GM23248 (cell line): ENCODE data around the gene YWHAQ. TPM values are rescaled to one million over a fixed set of nuclear protein-coding genes. Genes with fewer than 3 reads are reported as not detected.
A peak's percentile ranks its signal among the peaks of the same experiment; 100 is the strongest.

Source experiments
- DNase-seq: peaks from one replicate; pipeline ENCODE4 v3.0.0-alpha.2; 2015
- H2AFZ ChIP-seq: fragments of 200-600 bp; sonication (generic); 2 replicates; pipeline ENCODE4 v1.6.1; 2016; ENCODE audit warnings: antibody characterized with exemption
- H3F3A ChIP-seq: fragments of 200-600 bp; sonication (generic); 2 replicates; pipeline ENCODE4 v1.6.1; 2016; ENCODE audit warnings: mild to moderate bottlenecking, antibody characterized with exemption, mixed run types; ENCODE audit not compliant: insufficient read depth
- H3K27ac ChIP-seq: fragments of 200-600 bp; sonication (generic); 2 replicates; pipeline ENCODE4 v1.5.1; 2016; ENCODE audit warnings: mild to moderate bottlenecking
- H3K27me3 ChIP-seq: fragments of 200-600 bp; sonication (generic); replicated peaks from 2 replicates; pipeline ENCODE4 v1.6.1; 2016; ENCODE audit warnings: mild to moderate bottlenecking; ENCODE audit not compliant: insufficient read depth
- H3K36me3 ChIP-seq: fragments of 200-600 bp; sonication (generic); 2 replicates; pipeline ENCODE4 v1.6.1; 2016; ENCODE audit warnings: low read depth, mild to moderate bottlenecking
- H3K4me1 ChIP-seq: fragments of 200-600 bp; sonication (generic); 2 replicates; pipeline ENCODE4 v1.6.1; 2016; ENCODE audit warnings: mild to moderate bottlenecking; ENCODE audit not compliant: insufficient read depth
- H3K4me2 ChIP-seq: fragments of 200-600 bp; sonication (generic); one replicate; pipeline ENCODE4 v1.6.1; 2016; ENCODE audit warnings: mild to moderate bottlenecking; ENCODE audit not compliant: unreplicated experiment
- H3K4me3 ChIP-seq: fragments of 200-600 bp; sonication (generic); 2 replicates; pipeline ENCODE4 v1.5.1; 2016; ENCODE audit warnings: mild to moderate bottlenecking
- H3K79me2 ChIP-seq: fragments of 200-600 bp; sonication (generic); 2 replicates; pipeline ENCODE4 v1.6.1; 2016; ENCODE audit warnings: mild to moderate bottlenecking; ENCODE audit not compliant: insufficient read depth
- H3K9ac ChIP-seq: fragments of 200-600 bp; sonication (generic); 2 replicates; pipeline ENCODE4 v1.6.1; 2016; ENCODE audit warnings: mild to moderate bottlenecking
- H3K9me2 ChIP-seq: fragments of 200-600 bp; sonication (generic); 2 replicates; pipeline ENCODE4 v1.6.1; 2016; ENCODE audit warnings: mixed run types, mild to moderate bottlenecking, moderate library complexity; ENCODE audit not compliant: insufficient read depth
- H3K9me3 ChIP-seq: fragments of 200-600 bp; sonication (generic); one replicate; pipeline ENCODE4 v1.6.1; 2017; ENCODE audit warnings: low read depth
- H4K20me1 ChIP-seq: fragments of 200-600 bp; sonication (generic); 2 replicates; pipeline ENCODE4 v1.6.0; 2016; ENCODE audit not compliant: insufficient read depth
- EZH2 ChIP-seq: fragments of 200-600 bp; sonication (generic); IDR thresholded peaks from 2 replicates; pipeline ENCODE4 v1.6.1; 2018; ENCODE audit warnings: antibody characterized with exemption, mild to moderate bottlenecking; ENCODE audit not compliant: insufficient read depth, poor library complexity, severe bottlenecking
- EZH2phosphoT487 ChIP-seq: fragments of 200-600 bp; sonication (generic); IDR thresholded peaks from 2 replicates; pipeline ENCODE4 v1.6.1; 2018; ENCODE audit warnings: antibody characterized with exemption, moderate library complexity, mild to moderate bottlenecking, low read depth; ENCODE audit not compliant: insufficient read depth
- WGBS, 2 experiments: methylation state at CpG; one replicate each; pipeline ENCODE4 v1.1.6; 2015 to 2017; ENCODE audit warnings: low lambda C conversion rate in 2 of 2, low coverage in 1 of 2; ENCODE audit errors: missing lambda C conversion rate in 2 of 2; 5-methylcytosine and 5-hydroxymethylcytosine counted together
- in situ Hi-C: fragments of 300-500 bp; cut with MboI; formaldehyde crosslinking; loops from 2 replicates; pipeline ENCODE4 v1.15.0; 2020
- polyA plus RNA-seq: library from polyadenylated mRNA; unstranded; fragments of >200 nt; fragmentation: Nextera tagmentation; extraction: Ambion mirVana; gene quantifications from 2 replicates; pipeline ENCODE4 v1.2.1, GENCODE V29; 2016
- total RNA-seq: library from RNA; depleted of rRNA; stranded (reverse); fragments of >200 nt; shearing (Covaris generic); gene quantifications from 2 replicates; pipeline ENCODE4 v1.2.3, GENCODE V29; 2014

YWHAQ gene
- total and polyA plus RNA-seq, 2 experiments from 2014 or later: 400 to 694 TPM

- H4K20me1 ChIP-seq: no peaks in the 10 kb centered on the region
- no peak overlapping the region for H3K9ac ChIP-seq
- H3K36me3 ChIP-seq: no peaks in the 10 kb centered on the region
- DNase-seq: no peak
- H3K4me1 ChIP-seq: peaks cover 28% of the 10 kb centered on the region
- peaks cover 32% of the 10 kb centered on the region for H3F3A ChIP-seq
- H3K9me3 ChIP-seq: no peaks in the 10 kb centered on the region
- H2AFZ ChIP-seq: no peak overlapping the region
- no peak overlapping the region for H3K4me3 ChIP-seq
- in situ Hi-C loops: no loop called here
- TF ChIP-seq EZH2: no peak
- no peak for TF ChIP-seq EZH2phosphoT487
- H3K27ac ChIP-seq: no peak overlapping the region
- no peaks in the 10 kb centered on the region for H3K27me3 ChIP-seq
- no peak overlapping the region for H3K4me2 ChIP-seq
- WGBS, 2 experiments: 84 to 89% methylated on average over 4 of the region's 4 CpGs
- no peaks in the 10 kb centered on the region for H3K79me2 ChIP-seq
- no peaks in the 10 kb centered on the region for H3K9me2 ChIP-seq
Observed at GRCh38 chr2:9641641-9642040, 10.8 kb upstream of the YWHAQ start.

- no peak for DNase-seq
- Histone ChIP-seq H3K4me1 (peaks cover 29% of the 10 kb centered on the region), H3K4me3 (no peak overlapping the region), H3K9ac (no peak overlapping the region), H3K4me2 (no peak overlapping the region), H3K27ac (no peak overlapping the region), H3K9me2 (no peaks in the 10 kb centered on the region), H2AFZ (no peak overlapping the region), H3K79me2 (no peaks in the 10 kb centered on the region), H3K9me3 (no peaks in the 10 kb centered on the region), H4K20me1 (no peaks in the 10 kb centered on the region), H3F3A (peaks cover 34% of the 10 kb centered on the region), H3K27me3 (no peaks in the 10 kb centered on the region), H3K36me3 (no peaks in the 10 kb centered on the region)
- in situ Hi-C loops: no loop called here
- TF ChIP-seq EZH2phosphoT487 (no peak), EZH2 (no peak)
- 84 to 88% methylated on average over 11 to 14 of the region's 14 CpGs for WGBS, 2 experiments
Observed at GRCh38 chr2:9640403-9641104, 9.8 kb upstream of the YWHAQ start.

GRCh38 chr2:9639740-9640343 lies 9.0 kb upstream of the YWHAQ start:
- TF ChIP-seq EZH2phosphoT487: no peak
- DNase-seq: no peak
- Histone ChIP-seq H3K27ac (no peak overlapping the region), H3K4me1 (peaks cover 29% of the 10 kb centered on the region), H3K36me3 (no peaks in the 10 kb centered on the region), H3K4me2 (no peak overlapping the region), H3K79me2 (no peaks in the 10 kb centered on the region), H3K9me3 (no peaks in the 10 kb centered on the region), H3K9ac (peak overlapping the region; percentile 61; the same call in 1 of the 2 replicates), H4K20me1 (no peaks in the 10 kb centered on the region), H3K4me3 (no peak overlapping the region), H3F3A (peaks cover 34% of the 10 kb centered on the region), H3K9me2 (no peaks in the 10 kb centered on the region), H3K27me3 (no peaks in the 10 kb centered on the region), H2AFZ (no peak overlapping the region)
- in situ Hi-C loops: no loop called here
- 91 to 97% methylated on average over 11 of the region's 11 CpGs for WGBS, 2 experiments

- TF ChIP-seq EZH2 (no peak), EZH2phosphoT487 (no peak)
- H3K4me3 ChIP-seq: peak overlapping the region; percentile 11; the same call in 1 of the 2 replicates
- 0 out of 2 replicates have a peak overlapping the region, but pooled peaks have one; percentile 31 for H2AFZ ChIP-seq
- peak overlapping the region; percentile 61 for H3K9ac ChIP-seq
- DNase-seq: peak; percentile 40
- in situ Hi-C loops: no loop called here
- WGBS, 2 experiments: 40% methylated on average over 6 of the region's 6 CpGs
- H3K27me3 ChIP-seq: no peaks in the 10 kb centered on the region
- H3K9me2 ChIP-seq: no peaks in the 10 kb centered on the region
- H3K9me3 ChIP-seq: no peaks in the 10 kb centered on the region
- H3K27ac ChIP-seq: peak overlapping the region; percentile 62
- H4K20me1 ChIP-seq: no peaks in the 10 kb centered on the region
- H3K4me1 ChIP-seq: peaks cover 29% of the 10 kb centered on the region
- H3K36me3 ChIP-seq: no peaks in the 10 kb centered on the region
- H3K4me2 ChIP-seq: peak overlapping the region; percentile 45
- H3K79me2 ChIP-seq: no peaks in the 10 kb centered on the region
- peaks cover 34% of the 10 kb centered on the region for H3F3A ChIP-seq
Observed at GRCh38 chr2:9639000-9639602, 8.3 kb upstream of the YWHAQ start.
